Retina (tissue), 1 donor: Measurements from ENCODE around the gene VCX3B.
"Not testable (repeated sequence)": the region's sequence is repeated elsewhere in the genome, so short reads cannot be mapped to it uniquely, and the experiment has no call there.

Experiments used
- DNase-seq: peaks from one replicate; pipeline ENCODE4 v3.0.0-alpha.2; 2016

VCX3B gene

DNA sequence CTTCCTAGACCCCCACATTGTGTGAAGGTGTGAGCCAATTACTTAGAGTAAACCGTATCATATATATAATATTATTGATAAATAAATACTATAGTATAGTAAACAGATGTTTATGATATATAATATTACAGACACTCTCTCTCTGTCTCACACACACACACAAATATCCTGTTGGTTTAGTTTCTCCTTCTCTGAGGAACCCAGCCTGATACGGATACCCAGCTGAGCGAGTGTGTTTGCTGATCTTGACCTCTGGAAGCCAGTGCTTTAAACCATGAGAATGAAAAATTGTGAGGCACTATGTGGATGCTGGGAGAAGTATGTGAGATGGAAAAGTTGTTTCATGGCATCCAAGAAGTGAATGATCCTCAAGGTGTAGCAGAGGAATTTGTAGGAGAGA lies at the start of gene VCX3B:
Gene VCX3B, plus strand, starts transcription at position 301 of the 400 bp plus-strand sequence. CDS start 621 bp downstream, outside the sequence.
- not testable (repeated sequence) for DNase-seq

- DNase-seq, result no peak
Observed at GRCh38 chrX:8418301-8418700, 46.3 kb upstream of the VCX3B start.

GRCh38 chrX:8424912-8425311 lies 39.7 kb upstream of the VCX3B start:
- no peak for DNase-seq

GRCh38 chrX:8429692-8430249 lies 34.9 kb upstream of the VCX3B start:
- no peak for DNase-seq

GRCh38 chrX:8430444-8430843 lies 34.2 kb upstream of the VCX3B start:
- no peak for DNase-seq

DNA sequence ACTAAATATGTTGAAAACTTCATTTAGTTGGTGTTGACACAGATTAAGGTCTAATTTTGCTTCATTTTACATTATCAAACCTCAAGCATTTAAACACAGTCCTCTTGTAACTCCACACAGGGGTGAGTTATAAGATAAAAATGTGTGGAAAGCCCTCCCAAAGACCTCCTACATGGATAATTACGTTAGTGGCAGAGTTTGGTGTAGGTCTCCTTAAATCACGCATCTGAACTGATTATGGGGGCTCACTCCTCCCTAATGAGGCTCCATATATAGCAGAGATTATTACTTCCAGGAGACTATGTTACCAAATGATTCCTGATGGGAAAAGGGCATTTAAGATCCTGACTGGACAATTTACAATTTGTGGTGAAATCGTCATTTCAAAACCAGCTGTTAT lies 32.2 kb upstream of the VCX3B start:
- no peak for DNase-seq

DNA sequence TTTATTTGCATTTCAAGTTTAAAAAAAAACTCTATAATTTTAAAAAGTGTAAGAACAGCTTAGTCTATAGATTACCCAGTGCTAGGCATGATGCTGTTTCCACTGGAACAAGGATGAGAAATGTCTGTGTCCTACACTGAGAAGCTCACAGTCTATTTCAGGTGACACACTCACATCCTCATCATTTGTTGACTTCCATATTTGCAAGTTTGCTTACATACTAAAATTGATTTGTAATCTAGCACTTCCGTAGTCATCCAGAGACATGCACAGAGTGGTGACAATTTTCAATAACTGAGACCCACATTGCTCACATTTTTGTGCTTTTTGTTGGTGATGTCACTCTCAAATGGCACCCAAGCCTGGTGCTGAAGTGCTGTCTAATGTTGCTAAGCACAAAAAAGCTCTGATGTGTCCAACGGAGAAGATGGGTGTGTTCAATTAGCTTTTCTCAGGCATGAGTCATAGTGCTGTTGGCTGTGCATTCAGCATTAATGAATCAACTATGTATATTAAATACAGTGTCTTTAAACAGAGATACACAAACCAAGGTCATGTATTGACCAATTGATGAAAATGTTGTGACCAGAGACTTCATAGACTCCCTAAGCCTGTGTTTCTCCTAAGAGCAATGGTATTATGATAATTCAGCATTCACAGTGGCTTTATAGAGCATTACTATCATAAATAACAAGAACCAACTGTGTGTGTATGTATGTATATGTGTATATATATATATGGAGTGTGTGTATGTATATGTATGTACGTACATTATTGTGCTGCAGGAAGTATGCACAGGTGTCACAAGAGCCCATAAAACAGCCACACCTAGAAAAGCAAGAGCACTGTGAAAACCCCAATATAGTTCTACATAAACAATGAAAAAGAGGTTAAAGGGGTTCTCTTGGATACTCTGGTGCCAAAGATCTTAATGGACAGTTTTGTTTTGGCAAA lies 31.2 kb upstream of the VCX3B start:
- no peak for DNase-seq

DNA sequence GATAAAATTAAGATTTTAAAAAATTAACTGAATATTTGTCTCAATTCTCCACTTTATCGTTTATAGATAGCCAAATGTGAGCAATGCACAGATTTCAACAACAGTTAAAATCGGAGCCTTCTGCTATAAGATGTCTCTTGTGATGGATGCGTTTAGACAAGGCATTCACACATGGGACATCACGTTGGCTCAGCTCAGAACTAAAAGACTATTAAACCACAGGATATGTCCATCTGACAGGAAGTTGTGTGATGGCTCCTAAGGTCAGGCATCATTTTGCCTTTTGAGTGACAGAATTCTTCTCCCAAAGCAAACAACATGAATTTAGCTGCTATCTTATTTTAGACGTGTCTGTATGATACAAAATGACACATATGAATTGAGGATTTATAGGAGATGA lies 17.3 kb upstream of the VCX3B start:
- DNase-seq, result no peak

DNA sequence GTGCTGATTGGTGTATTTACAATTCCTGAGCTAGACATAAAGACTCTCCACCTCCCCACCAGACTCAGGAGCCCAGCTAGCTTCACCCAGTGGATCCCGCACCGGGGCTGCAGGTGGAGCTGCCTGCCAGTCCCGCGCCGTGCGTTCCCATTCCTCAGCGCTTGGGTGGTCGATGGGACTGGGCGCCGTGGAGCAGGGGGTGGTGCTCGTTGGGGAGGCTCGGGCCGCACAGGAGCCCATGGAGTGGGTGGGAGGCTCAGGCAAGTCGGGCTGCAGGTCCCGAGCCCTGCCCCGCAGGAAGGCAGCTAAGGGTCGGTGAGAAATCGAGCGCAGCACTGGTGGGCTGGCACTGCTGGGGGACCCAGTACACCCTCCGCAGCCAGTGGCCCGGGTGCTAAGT lies 12.3 kb upstream of the VCX3B start:
- DNase-seq, result not testable (repeated sequence)

DNA sequence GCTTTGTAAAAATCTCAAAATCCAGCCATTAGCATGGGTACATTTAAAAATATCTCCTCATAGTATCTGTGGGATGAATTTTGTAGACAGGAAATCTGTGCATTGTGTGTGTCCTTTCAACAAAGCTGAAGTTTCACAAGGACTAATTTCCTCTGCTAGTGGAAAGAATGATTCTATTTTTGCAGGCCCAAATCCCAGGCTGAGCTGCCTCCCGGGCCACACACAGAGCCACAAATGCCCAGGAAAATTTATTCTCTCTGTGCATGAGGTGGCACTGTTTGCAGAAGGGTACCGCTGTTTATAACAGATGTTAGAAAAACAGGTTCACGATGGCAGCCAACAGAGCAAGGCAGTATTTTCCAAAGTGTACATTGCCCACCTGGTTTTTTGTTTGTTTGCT lies 11.0 kb upstream of the VCX3B start:
- no peak for DNase-seq

DNA sequence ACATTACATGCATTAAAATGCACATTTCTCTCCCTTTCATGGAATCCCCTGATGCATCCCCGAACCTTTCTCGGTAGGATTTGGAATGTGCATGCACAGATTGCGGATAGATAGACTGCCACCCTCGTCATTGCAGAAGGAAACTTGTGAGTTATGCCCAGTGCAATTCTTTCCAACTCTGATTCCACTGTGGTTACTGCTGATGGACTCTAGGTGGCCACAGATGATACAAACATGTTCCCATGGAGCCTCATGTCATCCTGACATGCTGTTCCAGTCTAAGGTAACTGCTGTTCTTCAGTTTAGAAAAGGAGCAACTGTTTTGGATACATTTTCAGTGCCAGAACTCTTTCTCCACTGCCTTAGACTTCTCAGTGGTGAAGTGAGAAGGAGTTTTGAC lies 9.1 kb upstream of the VCX3B start:
- DNase-seq, result no peak

DNA sequence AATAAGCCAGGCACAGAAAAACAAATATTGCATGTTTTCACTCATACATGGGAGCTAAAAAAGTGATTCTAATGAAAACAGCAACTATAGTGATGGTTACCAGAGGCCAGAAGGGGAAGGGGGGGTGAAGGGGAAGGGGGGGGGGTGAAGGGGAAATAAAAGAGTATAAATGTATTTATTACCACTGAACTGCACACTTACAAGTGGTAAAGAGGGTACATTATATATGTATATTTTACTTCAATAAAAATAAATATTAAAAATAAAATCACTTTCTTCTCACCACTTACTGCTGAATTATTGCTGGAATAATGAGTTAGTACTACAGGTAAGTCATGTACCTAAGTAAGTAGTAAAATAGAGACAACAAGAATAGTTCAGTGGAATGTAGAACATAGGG lies 2.1 kb upstream of the VCX3B start:
- DNase-seq, result no peak

- DNase-seq, result no peak
Observed at GRCh38 chrX:8484360-8484949, 19.8 kb downstream of the VCX3B start.

DNA sequence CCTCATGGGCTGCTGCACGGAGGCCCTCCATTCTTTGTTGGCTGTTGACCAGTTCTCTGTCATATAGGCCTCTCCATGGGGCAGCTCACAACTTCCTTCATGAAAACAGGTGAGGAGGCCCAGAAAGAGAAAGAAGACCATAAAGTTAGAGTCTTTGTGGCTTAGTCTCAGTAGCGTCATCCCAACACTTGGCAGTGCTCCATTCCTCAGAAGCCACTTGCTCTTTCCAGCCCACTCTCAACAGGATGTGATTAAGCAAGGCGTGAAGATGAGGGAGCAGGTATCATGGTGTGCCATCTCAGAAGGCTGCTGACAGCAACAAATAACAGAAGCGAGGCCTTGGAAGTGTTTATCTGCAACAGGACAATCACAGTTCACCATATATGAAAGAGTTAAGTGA lies 30.4 kb downstream of the VCX3B start:
- not testable (repeated sequence) for DNase-seq

DNA sequence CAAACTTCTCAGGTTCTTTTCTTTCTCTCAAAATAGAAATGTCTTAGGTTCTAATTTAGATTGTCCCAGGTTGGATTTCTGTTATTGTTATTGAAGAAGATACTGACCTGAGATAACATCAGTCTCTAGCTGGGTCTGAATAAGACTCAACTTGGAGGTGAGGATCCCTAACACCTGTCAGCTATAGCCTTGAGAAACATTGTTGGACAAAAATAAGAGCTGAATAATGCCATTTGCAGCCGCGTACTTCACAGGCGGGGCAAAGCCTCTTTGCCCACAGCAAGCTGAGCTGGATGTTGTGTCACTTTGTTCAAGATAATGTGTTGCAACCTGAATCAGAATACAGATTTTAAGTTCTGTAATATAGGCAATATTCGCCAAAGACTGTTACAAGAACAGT lies 35.6 kb downstream of the VCX3B start:
- no peak for DNase-seq

DNA sequence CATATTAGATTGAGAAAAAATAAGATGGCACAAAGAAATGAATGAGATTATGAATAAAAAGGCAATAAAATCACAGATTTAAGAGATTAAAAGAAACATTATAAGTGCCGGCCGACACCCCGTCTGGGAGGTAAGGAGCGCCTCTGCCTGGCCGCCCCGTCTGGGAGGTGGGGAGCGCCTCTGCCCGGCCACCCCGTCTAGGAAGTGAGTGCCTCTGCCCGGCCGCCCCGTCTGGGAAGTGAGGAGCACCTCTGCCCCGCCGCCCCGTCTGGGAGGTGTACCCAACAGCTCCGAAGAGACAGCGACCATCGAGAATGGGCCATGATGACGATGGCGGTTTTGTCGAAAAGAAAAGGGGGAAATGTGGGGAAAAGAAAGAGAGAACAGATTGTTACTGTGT lies 37.5 kb downstream of the VCX3B start:
- not testable (repeated sequence) for DNase-seq

GRCh38 chrX:8504451-8504850 lies 39.8 kb downstream of the VCX3B start:
- DNase-seq, result no peak
